Testis (tissue), 2 donors: ENCODE data around the gene C1QTNF9.

ENCODE experiments used
- CTCF ChIP-seq, 3 experiments: fragments of 450-650 bp in 2 of 3; fragments of 200-600 bp in 1 of 3; sonication (generic) in 1 of 3; IDR thresholded peaks; one replicate each; pipeline ENCODE4 v1.5.1; 2016 to 2019; ENCODE audit warnings: antibody characterized with exemption in 3 of 3, mild to moderate bottlenecking in 2 of 3, moderate library complexity in 1 of 3
- POLR2A ChIP-seq: fragments of 450-650 bp; IDR thresholded peaks from one replicate; pipeline ENCODE4 v1.6.1; 2017; ENCODE audit warnings: antibody characterized with exemption, mild to moderate bottlenecking, moderate library complexity

- no peak for TF ChIP-seq POLR2A
- TF ChIP-seq CTCF (IDR thresholded peaks at IDR 0.05), result no peak
These were observed 826 bp upstream of the C1QTNF9 start for GRCh38 chr13:24308488-24309020.
